Bronchial epithelial cell (primary cell): Measurements from ENCODE around the gene CMSS1. TPM values are rescaled to one million over a fixed set of nuclear protein-coding genes. Genes with fewer than 3 reads are reported as not detected.
A peak's percentile ranks its signal among the peaks of the same experiment; 100 is the strongest.

ENCODE experiments used
- DNase-seq: peaks from one replicate; pipeline ENCODE4 v3.0.0-alpha.2; 2010; ENCODE audit warnings: low read depth
- FAIRE-seq: peaks from 2 replicates; lab custom pipeline; 2011; peaks lifted over from hg19 to GRCh38; lab: Jason Lieb, UNC
- H3K27me3 ChIP-seq: 2 replicates; pipeline ENCODE4 v1.5.1; 2011; ENCODE audit warnings: low read length; ENCODE audit not compliant: control insufficient read depth, insufficient read depth
- H3K36me3 ChIP-seq: 2 replicates; pipeline ENCODE4 v1.5.1; 2011; ENCODE audit warnings: low read length; ENCODE audit not compliant: control insufficient read depth, insufficient read depth
- H3K4me3 ChIP-seq: 2 replicates; pipeline ENCODE4 v1.5.1; 2011; ENCODE audit warnings: mild to moderate bottlenecking, low read depth, low read length, control low read depth
- total RNA-seq: library from RNA; depleted of rRNA; stranded (reverse); fragments of >200 nt; gene quantifications from 2 replicates; pipeline ENCODE4 v1.2.1, GENCODE V29; 2014
- TF ChIP-seq, protein P1 (sequence below): IDR thresholded peaks from 2 replicates; pipeline ENCODE4 v1.5.1; 2011; ENCODE audit warnings: mild to moderate bottlenecking, moderate library complexity, low read length, control low read depth, inconsistent platforms; ENCODE audit not compliant: insufficient read depth, severe bottlenecking

CMSS1 gene
- total RNA-seq, 1 donor from 2014 or later: 21.3 TPM

DNA sequence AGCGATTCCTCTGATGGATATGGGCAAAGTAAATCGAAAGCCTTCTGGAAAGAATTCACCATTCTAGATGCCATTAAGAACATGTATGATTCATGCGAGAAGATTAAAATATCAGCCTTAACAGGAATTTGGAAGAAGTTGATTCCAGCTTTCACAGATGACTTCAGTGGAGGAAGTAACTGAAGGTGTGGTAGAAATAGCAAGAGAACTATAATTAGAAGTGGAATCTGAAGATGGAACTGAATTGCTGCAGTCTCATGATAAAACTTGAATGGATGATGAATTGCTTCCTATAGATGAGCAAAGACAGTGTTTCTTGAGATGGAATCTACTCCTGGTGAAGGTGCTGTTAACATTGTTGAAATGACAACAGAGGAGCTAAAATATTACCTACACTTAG is 413.0 kb downstream of the CMSS1 start:
- Histone ChIP-seq H3K27me3 (no peaks in the 10 kb centered on the region), H3K36me3 (no peaks in the 10 kb centered on the region), H3K4me3 (no peak overlapping the region)
- DNase-seq (peak; percentile 29), FAIRE-seq (no peak)
- TF ChIP-seq, protein P1, sequence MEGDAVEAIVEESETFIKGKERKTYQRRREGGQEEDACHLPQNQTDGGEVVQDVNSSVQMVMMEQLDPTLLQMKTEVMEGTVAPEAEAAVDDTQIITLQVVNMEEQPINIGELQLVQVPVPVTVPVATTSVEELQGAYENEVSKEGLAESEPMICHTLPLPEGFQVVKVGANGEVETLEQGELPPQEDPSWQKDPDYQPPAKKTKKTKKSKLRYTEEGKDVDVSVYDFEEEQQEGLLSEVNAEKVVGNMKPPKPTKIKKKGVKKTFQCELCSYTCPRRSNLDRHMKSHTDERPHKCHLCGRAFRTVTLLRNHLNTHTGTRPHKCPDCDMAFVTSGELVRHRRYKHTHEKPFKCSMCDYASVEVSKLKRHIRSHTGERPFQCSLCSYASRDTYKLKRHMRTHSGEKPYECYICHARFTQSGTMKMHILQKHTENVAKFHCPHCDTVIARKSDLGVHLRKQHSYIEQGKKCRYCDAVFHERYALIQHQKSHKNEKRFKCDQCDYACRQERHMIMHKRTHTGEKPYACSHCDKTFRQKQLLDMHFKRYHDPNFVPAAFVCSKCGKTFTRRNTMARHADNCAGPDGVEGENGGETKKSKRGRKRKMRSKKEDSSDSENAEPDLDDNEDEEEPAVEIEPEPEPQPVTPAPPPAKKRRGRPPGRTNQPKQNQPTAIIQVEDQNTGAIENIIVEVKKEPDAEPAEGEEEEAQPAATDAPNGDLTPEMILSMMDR: no peak

Other genes with a start within 250 kb of the CMSS1 start
- gene COL8A1, start 179.3 kb upstream of the CMSS1 start, total RNA-seq: 2.7 and 3.9 TPM in 2 replicates